ENCODE results near the gene HECTD4.
A peak's percentile ranks its signal among the peaks of the same experiment; 100 is the strongest.

Gene HECTD4

DNA sequence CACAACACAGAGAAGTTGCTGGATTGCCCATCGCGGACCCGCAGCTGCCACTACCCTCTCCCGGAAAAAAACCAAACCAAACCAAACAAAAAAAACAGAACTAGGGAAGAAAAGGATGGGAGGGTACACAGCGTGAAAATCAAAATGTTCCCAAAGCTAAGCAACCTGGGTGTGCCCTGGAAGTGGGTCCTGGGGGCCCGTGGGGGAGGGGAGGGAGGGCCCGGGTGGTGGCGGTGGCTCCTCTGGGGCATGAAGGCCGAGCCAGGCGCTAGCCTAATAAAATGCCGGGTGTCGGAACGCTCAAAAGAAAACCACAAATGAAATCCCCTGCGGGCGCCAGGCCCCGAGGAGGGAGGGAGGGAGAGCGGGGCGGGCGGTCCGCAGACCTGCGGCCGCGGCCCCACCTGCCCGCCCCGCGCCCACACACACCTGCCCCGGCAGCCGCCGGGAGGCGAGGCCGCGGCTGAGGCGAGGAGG lies 787 bp downstream of the HECTD4 start:
- peak overlapping the region; percentile 90 for H3K4me3 ChIP-seq (ENCODE audit: low read depth, low read length)
- TF ChIP-seq, protein P1, sequence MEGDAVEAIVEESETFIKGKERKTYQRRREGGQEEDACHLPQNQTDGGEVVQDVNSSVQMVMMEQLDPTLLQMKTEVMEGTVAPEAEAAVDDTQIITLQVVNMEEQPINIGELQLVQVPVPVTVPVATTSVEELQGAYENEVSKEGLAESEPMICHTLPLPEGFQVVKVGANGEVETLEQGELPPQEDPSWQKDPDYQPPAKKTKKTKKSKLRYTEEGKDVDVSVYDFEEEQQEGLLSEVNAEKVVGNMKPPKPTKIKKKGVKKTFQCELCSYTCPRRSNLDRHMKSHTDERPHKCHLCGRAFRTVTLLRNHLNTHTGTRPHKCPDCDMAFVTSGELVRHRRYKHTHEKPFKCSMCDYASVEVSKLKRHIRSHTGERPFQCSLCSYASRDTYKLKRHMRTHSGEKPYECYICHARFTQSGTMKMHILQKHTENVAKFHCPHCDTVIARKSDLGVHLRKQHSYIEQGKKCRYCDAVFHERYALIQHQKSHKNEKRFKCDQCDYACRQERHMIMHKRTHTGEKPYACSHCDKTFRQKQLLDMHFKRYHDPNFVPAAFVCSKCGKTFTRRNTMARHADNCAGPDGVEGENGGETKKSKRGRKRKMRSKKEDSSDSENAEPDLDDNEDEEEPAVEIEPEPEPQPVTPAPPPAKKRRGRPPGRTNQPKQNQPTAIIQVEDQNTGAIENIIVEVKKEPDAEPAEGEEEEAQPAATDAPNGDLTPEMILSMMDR (IDR thresholded peaks at IDR 0.05; ENCODE audit: borderline replicate concordance, insufficient read depth, low read depth, low read length) = no peak

DNA sequence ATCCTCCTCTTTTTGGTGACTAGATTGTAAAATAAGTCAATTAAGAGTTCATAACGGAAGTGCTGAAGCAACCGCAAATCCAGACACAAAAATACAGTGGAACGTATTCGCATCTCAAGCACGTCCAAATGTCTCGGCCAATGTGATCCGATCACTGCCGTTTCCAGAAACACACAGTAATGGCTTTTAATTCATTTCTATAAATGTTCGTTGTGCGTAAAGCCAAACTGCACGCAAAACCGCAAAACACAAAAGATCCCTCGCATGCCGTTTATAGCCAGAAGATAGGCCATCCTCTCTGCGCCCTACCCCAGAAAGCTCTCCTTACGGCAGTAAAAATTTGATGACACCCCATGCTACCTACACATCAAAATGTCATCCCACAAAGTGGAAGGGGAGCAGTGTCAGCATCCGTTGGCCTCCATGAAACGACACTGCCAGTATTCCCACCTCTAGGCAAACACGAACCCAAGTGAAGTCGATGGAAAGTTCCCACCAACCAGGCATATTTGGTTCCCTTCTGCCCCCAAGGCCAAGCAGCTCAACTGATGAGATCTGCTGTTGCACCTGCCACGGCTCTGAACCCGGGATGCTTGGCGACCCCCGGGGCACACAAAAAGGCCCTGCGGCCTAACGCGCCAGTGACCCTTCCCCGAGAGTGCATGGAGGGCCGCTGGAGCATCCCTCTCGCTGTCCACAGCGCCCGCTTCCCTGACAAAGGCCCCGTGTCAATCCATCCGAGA lies 1.4 kb downstream of the HECTD4 start:
- TF ChIP-seq, protein P1 (IDR thresholded peaks at IDR 0.05; ENCODE audit: borderline replicate concordance, insufficient read depth, low read depth, low read length) = no peak
- peak overlapping the region; percentile 90 for H3K4me3 ChIP-seq (ENCODE audit: low read depth, low read length)

DNA sequence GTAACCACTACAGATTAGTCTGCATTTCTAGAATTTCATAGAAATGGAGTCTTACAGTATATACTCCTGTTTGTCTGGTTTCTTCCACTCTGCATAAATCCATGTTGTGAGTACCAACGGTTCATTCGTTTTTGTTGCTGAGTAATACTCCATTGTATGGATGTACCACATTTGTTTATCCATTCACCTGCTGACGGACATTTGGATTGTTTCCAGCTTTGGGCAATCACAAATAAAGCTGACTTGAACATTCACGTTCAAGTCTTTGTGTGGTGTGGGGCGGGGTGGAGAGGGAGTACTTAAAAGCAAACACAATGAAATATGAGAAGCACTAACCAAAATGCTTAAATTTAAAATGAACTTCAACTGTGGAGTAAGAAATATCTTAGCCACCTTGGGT lies 7.1 kb downstream of the HECTD4 start:
- TF ChIP-seq, protein P1 (IDR thresholded peaks at IDR 0.05; ENCODE audit: borderline replicate concordance, insufficient read depth, low read depth, low read length) = no peak
- no peak overlapping the region for H3K4me3 ChIP-seq (ENCODE audit: low read depth, low read length)

DNA sequence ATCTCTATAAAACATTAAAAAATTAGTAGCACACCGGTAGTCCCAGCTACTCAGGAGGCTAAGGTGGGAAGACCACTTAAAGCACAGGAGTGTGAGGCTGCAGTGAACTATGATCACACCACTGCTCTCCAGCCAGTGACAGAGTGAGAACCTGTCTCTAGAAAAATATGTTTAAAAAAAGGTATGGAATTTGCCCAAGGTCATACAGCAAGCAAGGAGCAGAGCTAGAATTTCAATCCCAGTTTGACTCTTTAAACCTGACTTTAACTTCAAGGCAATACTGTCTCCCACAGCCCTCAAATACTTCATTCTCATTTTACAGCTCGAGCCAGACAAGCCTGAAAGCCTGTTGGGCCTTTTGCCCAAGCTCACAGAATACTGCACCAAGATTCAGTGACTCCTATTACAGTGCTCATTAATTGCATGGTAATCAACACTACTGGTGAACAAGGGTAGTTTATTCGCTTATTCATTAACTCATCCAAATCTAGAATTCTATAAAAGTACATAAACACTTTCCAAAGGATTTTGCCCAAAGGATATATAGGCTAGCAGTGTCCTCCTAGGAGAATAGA lies 8.0 kb downstream of the HECTD4 start:
- TF ChIP-seq, protein P1 (IDR thresholded peaks at IDR 0.05; ENCODE audit: borderline replicate concordance, insufficient read depth, low read depth, low read length) = no peak
- H3K4me3 ChIP-seq (ENCODE audit: low read depth, low read length) = no peak overlapping the region

DNA sequence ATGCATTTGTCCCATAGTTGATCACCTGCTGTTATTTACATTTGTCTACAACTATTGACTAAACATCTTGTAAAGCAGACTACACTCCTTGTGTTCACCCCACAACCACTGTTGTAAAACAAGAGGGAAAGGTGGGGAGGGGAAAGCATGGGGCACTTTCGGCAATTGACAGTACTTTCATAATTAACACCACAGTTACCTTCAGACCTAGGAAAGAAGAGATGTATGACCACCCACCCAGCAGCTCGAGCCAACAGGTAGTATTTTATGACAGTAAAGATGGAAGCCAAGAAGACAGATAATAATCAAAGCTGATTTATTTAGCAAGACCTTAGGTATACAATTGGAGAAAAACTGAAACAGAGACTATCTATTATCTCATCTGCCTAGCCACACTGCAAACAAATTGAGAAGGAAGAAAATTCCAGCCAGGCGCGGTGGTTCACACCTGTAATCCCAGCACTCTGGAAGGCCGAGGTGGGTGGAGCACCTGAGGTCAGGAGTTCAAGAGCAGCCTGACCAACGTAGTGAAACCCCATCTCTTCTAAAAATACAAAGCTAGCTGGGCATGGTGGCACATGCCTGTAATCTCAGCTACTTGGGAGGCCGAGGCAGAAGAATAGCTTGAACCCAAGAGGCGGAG lies 11.2 kb downstream of the HECTD4 start:
- no peak overlapping the region for H3K4me3 ChIP-seq (ENCODE audit: low read depth, low read length)
- TF ChIP-seq, protein P1 (IDR thresholded peaks at IDR 0.05; ENCODE audit: borderline replicate concordance, insufficient read depth, low read depth, low read length) = no peak

DNA sequence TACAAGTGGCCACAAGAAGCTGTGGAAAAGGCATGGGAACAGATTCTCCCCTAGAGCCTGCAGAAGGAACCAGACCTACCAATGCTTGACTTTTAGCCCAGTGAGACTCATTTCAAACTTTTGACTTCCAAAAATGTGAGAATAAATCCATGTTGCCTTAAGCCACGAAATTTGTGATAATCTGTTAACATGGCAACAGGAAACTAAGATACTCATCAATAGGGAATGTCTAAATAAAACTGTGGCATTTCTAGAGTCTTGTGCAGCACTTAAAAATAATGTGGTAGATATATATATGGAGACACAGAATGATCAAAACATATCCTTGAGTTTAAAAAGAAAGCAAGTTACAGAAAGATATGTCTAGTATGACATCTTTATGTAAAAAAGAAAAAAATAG lies 12.0 kb downstream of the HECTD4 start:
- TF ChIP-seq, protein P1 (IDR thresholded peaks at IDR 0.05; ENCODE audit: borderline replicate concordance, insufficient read depth, low read depth, low read length) = no peak

More for the DNA sequence above, 12.0 kb downstream of the HECTD4 start:
- H3K4me3 ChIP-seq (ENCODE audit: low read depth, low read length) = no peak overlapping the region
